GM21576 (cell line): ENCODE results near the gene ATP6V1E1.

Experiments
- ATAC-seq: cut with Tn5 transposase; IDR thresholded peaks from one replicate; pipeline ENCODE4 v1.9.1; 2021; ENCODE audit warnings: mild to moderate bottlenecking, moderate library complexity; ENCODE audit not compliant: unreplicated experiment

ATP6V1E1 gene

DNA sequence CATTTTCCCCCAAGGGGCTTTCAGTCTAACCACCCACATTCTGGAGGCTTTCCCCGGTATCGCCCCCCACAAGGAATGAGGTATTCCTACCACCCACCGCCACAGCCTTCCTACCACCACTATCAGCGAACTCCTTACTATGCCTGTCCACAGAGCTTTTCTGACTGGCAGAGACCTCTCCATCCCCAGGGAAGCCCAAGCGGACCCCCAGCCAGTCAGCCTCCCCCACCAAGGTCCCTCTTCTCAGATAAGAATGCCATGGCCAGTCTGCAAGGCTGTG, 79.9 kb downstream of the ATP6V1E1 start:
- ATAC-seq: no peak

DNA sequence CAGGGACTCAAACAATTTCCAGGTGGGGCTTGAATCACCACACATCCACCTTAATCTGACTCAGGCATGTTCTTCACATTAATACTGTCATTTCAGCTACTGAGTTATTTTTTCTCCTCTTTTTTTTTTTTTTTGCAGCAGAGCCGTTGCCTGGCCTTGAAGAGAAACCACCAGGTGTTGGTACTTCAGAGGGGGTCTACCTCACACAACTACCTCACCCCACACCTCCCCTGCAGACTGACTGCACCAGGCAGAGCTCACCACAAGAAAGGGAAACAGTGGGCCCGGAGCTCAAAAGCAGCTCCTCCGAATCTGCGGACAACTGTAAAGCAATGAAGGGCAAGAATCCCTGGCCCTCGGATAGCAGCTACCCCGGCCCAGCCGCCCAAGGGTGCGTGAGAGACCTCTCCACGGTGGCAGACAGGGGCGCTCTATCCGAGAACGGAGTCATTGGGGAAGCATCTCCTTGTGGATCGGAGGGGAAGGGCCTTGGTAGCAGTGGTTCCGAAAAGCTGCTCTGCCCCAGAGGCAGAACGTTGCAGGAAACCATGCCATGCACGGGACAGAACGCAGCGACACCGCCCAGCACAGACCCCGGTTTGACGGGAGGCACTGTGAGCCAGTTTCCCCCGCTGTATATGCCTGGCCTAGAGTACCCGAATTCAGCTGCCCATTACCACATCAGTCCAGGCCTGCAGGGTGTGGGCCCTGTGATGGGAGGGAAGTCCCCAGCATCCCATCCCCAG, 80.4 kb downstream of the ATP6V1E1 start:
- no peak for ATAC-seq

DNA sequence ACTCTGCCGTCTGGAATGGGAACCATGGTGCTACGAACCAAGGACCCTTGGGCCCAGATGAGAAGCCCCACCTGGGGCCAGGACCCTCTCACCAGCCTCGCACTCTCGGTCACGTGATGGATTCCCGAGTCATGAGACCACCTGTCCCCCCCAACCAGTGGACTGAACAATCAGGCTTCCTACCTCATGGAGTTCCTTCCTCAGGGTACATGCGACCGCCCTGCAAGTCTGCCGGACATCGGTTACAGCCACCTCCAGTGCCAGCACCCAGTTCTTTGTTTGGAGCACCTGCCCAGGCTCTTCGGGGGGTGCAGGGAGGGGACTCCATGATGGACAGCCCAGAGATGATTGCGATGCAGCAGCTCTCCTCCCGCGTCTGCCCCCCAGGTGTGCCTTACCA, 86.1 kb downstream of the ATP6V1E1 start:
- no peak for ATAC-seq
